Activated CD8-positive, alpha-beta T cell treated with anti-CD3 and anti-CD28 coated beads, Interleukin-2, amount 10 ng/mL, durations not matched to agents 7 days and 5 days (primary cell): ENCODE results near the gene ARID1B. TPM values are rescaled to one million over a fixed set of nuclear protein-coding genes. Genes with fewer than 3 reads are reported as not detected.

ENCODE experiments used
- ATAC-seq: fragments of 150-1000 bp; cut with Tn5 transposase; one replicate; pipeline ENCODE4 v1.10.0; 2021; ENCODE audit warnings: moderate library complexity
- CTCF ChIA-PET: fragments of 350-600 bp; sonication (Branson Sonifier 250); formaldehyde crosslinking; loops from one replicate; lab custom pipeline; 2021; ENCODE audit warnings: antibody characterized with exemption; lab: Charles Lee
- POLR2A ChIA-PET: fragments of 350-600 bp; sonication (Branson Sonifier 250); formaldehyde crosslinking; loops from one replicate; lab custom pipeline; 2021; ENCODE audit warnings: antibody characterized with exemption; lab: Charles Lee
- DNase-seq: peaks from one replicate; pipeline ENCODE4 v3.0.0-alpha.2; 2020
- H3K27ac Mint-ChIP-seq: one replicate; pipeline ENCODE4 v1.8.0; 2021; ENCODE audit warnings: mild to moderate bottlenecking, mixed read lengths
- H3K27me3 Mint-ChIP-seq: one replicate; pipeline ENCODE4 v1.8.0; 2021; ENCODE audit warnings: low read depth, mixed read lengths
- H3K36me3 Mint-ChIP-seq: one replicate; pipeline ENCODE4 v1.8.0; 2021; ENCODE audit warnings: low read depth, mixed read lengths
- H3K4me1 Mint-ChIP-seq: one replicate; pipeline ENCODE4 v1.8.0; 2021; ENCODE audit warnings: low read depth, mixed read lengths
- H3K4me3 Mint-ChIP-seq: one replicate; pipeline ENCODE4 v1.8.0; 2021; ENCODE audit warnings: mild to moderate bottlenecking, mixed read lengths
- H3K9me3 Mint-ChIP-seq: one replicate; pipeline ENCODE4 v1.8.0; 2022; ENCODE audit warnings: mixed read lengths; ENCODE audit not compliant: insufficient read depth
- total RNA-seq, 2 experiments: library from RNA; stranded (reverse); gene quantifications; one replicate each; pipeline ENCODE4 v1.2.3, GENCODE V29; 2021

ARID1B gene
- total RNA-seq, 2 experiments from 2014 or later = 60.9 to 62.4 TPM

DNA sequence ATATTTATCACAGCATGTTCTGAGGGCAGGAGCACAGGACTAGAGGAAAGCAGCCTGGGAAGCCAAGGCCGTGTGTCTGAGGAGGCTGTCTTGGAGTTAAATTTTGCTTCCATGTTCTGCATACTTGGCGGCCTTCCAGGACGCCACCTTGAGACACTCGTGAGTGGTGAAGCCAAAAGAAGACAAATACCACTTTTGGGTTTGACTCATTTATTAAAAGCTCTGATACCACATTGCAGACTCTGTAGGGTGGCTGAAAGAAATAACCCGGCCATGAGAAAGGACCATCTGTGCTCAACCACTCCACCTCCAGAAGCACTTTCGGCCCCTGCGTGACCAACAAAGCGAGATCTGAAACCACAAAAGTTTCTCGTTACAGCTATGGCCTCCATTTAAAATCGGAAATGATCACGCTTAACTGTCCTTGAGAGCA lies 426.1 kb downstream of the ARID1B start:
- DNase-seq = no peak
- H3K4me3 Mint-ChIP-seq = no peak overlapping the region
- H3K4me1 Mint-ChIP-seq = no peaks in the 10 kb centered on the region
- H3K9me3 Mint-ChIP-seq = no peaks in the 10 kb centered on the region
- ATAC-seq = no peak
- ChIA-PET CTCF (interaction anchor here (1.5 kb wide), 1 partner anchor 32 kb away, joined by 4 read pairs; no protein-coding TSS in a partner anchor), POLR2A (no interaction called here)
- no peak overlapping the region for H3K27ac Mint-ChIP-seq
- peaks cover 36% of the 10 kb centered on the region for H3K36me3 Mint-ChIP-seq
- no peaks in the 10 kb centered on the region for H3K27me3 Mint-ChIP-seq

GRCh38 chr6:157203764-157204163 lies 426.6 kb downstream of the ARID1B start:
- H3K9me3 Mint-ChIP-seq = no peaks in the 10 kb centered on the region
- no peaks in the 10 kb centered on the region for H3K4me1 Mint-ChIP-seq
- H3K36me3 Mint-ChIP-seq = peaks cover 36% of the 10 kb centered on the region
- no peak overlapping the region for H3K27ac Mint-ChIP-seq
- DNase-seq (no peak), ATAC-seq (no peak)
- CTCF ChIA-PET = interaction anchor here (1.5 kb wide), 1 partner anchor 32 kb away, joined by 4 read pairs; no protein-coding TSS in a partner anchor
- H3K4me3 Mint-ChIP-seq = no peak overlapping the region
- no peaks in the 10 kb centered on the region for H3K27me3 Mint-ChIP-seq
- POLR2A ChIA-PET = interaction anchor here (0.6 kb wide), 1 partner anchor 742 kb away, joined by 3 read pairs; no protein-coding TSS in a partner anchor

- ChIA-PET CTCF (no interaction called here), POLR2A (no interaction called here)
- ATAC-seq = no peak
- Mint-ChIP-seq H3K4me1 (no peaks in the 10 kb centered on the region), H3K9me3 (no peaks in the 10 kb centered on the region), H3K4me3 (no peak overlapping the region), H3K36me3 (peaks cover 31% of the 10 kb centered on the region), H3K27ac (no peak overlapping the region), H3K27me3 (no peaks in the 10 kb centered on the region)
- DNase-seq = no peak
Measured at GRCh38 chr6:157205473-157206358, 428.5 kb downstream of the ARID1B start.

GRCh38 chr6:157206359-157206815 lies 429.2 kb downstream of the ARID1B start:
- Mint-ChIP-seq H3K27me3 (no peaks in the 10 kb centered on the region), H3K4me3 (no peak overlapping the region), H3K27ac (no peak overlapping the region), H3K4me1 (no peaks in the 10 kb centered on the region), H3K9me3 (no peaks in the 10 kb centered on the region), H3K36me3 (peaks cover 24% of the 10 kb centered on the region)
- POLR2A ChIA-PET = no interaction called here
- CTCF ChIA-PET = no interaction called here
- ATAC-seq (no peak), DNase-seq (no peak)

GRCh38 chr6:157207521-157208076 lies 430.4 kb downstream of the ARID1B start:
- Mint-ChIP-seq H3K4me1 (no peaks in the 10 kb centered on the region), H3K4me3 (no peak overlapping the region), H3K27ac (no peak overlapping the region), H3K9me3 (no peaks in the 10 kb centered on the region), H3K27me3 (no peaks in the 10 kb centered on the region), H3K36me3 (peaks cover 22% of the 10 kb centered on the region)
- CTCF ChIA-PET = no interaction called here
- POLR2A ChIA-PET = no interaction called here
- ATAC-seq = no peak
- no peak for DNase-seq

DNA sequence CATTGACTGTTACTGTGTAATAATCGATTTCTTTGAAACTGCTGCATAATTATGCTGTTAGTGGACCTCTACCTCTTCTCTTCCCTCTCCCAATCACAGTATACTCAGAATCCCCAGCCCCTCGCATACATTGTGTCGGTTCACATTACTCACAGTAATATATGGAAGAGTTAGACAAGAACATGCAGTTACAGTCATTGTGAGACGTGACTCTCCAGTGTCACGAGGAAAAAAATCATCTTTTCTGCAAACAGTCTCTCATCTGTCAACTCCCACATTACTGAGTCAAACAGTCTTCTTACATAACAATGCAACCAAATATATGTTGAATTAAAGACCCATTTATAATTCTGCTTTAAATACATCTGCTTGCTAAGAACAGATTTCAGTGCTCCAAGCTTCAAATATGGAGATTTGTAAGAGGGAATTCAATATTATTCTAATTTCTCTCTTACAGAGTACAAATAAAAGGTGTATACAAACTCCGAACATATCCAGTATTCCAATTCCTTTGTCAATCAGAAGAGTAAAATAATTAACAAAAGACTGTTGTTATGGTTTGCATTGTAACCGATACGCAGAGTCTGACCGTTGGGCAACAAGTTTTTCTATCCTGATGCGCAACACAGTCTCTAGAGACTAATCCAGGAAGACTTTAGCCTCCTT lies 432.8 kb downstream of the ARID1B start:
- Mint-ChIP-seq H3K4me1 (no peaks in the 10 kb centered on the region), H3K9me3 (no peaks in the 10 kb centered on the region), H3K36me3 (peaks cover 15% of the 10 kb centered on the region), H3K27me3 (no peaks in the 10 kb centered on the region), H3K4me3 (no peak overlapping the region), H3K27ac (no peak overlapping the region)
- DNase-seq (no peak), ATAC-seq (no peak)
- CTCF ChIA-PET = no interaction called here
- POLR2A ChIA-PET = no interaction called here

DNA sequence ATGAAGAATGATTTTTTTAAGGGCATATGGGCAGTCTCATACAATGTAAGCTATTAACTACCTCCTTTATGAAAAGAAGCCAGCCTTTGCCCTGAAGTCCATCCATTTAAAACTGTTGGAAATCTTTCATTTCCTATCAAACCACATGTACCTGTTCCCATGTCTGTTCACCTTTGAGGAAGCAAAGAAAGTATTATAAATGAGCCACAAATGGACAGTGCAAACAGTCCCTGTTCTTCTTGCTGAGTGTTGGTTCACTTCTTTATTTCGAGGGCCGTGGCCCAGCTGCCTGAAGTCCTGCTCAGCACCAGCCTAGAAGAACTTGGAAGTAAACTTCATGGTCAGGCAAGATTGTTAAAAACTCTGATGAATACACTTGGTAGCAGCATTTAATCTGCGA lies 433.8 kb downstream of the ARID1B start:
- Mint-ChIP-seq H3K27ac (no peak overlapping the region), H3K36me3 (peaks cover 14% of the 10 kb centered on the region), H3K9me3 (no peaks in the 10 kb centered on the region), H3K4me1 (no peaks in the 10 kb centered on the region), H3K4me3 (no peak overlapping the region), H3K27me3 (no peaks in the 10 kb centered on the region)
- ATAC-seq = no peak
- ChIA-PET POLR2A (no interaction called here), CTCF (interaction anchor here (0.6 to 2.4 kb wide), 2 partner anchors 25 to 186 kb away, joined by 4 to 8 read pairs; no protein-coding TSS in a partner anchor)
- DNase-seq = no peak

GRCh38 chr6:157211603-157212455 lies 434.7 kb downstream of the ARID1B start:
- POLR2A ChIA-PET = no interaction called here
- Mint-ChIP-seq H3K4me1 (no peaks in the 10 kb centered on the region), H3K4me3 (no peak overlapping the region), H3K9me3 (no peaks in the 10 kb centered on the region), H3K36me3 (peaks cover 6% of the 10 kb centered on the region), H3K27ac (no peak overlapping the region), H3K27me3 (no peaks in the 10 kb centered on the region)
- no peak for DNase-seq
- CTCF ChIA-PET = interaction anchor here (0.6 to 2.4 kb wide), 3 partner anchors 24 to 230 kb away, joined by 3 to 8 read pairs (median 4); no protein-coding TSS in a partner anchor
- no peak for ATAC-seq

DNA sequence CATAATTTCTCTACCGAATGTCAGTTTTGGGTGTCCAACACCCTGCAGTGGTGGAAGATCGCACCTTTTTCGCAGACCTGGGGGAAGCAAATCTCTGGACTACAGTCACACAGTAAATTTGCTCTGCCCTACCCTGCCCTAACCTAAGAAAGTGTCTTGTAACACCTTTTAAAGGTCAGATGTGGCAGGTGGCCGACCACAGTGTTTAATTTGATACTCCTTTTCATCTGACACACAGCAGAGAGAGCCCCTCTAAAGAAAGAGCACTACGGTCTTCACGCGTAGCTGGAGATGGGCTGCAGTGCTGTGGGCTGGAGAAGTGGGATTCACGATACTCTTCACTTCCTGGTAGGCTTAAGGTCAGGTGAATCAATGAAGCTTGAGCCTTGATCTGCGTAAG lies 436.2 kb downstream of the ARID1B start:
- POLR2A ChIA-PET = no interaction called here
- CTCF ChIA-PET = interaction anchor here (2.4 kb wide), 1 partner anchor 22 kb away, joined by 8 read pairs; no protein-coding TSS in a partner anchor

DNA sequence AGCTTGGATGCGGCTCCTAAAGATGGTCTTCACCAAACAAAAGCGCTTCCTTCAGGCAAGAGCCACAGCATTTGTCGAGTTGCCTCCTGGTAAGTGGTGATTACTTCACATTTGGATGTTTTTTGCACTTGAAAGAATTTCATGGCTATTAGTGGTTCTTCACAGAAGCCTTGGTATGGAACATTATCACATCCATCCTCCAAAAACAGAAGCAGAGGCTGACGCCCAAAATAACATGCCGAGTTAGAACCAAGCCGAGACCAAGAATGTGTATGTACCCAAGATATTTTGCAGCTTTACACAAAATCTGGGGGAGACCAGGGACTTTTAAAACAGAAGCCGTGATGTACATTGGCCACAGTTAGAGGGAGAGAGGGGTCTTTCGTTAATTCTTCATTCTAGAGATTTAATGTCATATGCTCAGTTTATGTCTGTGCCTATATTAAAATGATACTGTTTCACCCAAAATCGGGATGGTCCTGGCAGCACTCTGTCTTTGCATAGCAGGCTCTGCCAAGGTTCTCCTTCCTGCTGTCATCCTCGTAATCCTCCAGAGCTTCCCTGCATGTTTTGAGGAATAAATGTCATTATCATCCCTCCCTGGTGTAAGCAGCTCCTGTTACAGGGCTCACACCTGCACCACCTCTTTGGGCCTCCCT lies 436.9 kb downstream of the ARID1B start:
- H3K4me1 Mint-ChIP-seq = no peaks in the 10 kb centered on the region
- CTCF ChIA-PET = no interaction called here
- no peak overlapping the region for H3K27ac Mint-ChIP-seq

More for the DNA sequence above, 436.2 kb downstream of the ARID1B start:
- Mint-ChIP-seq H3K27ac (no peak overlapping the region), H3K36me3 (no peaks in the 10 kb centered on the region), H3K27me3 (no peaks in the 10 kb centered on the region), H3K9me3 (no peaks in the 10 kb centered on the region), H3K4me3 (no peak overlapping the region), H3K4me1 (no peaks in the 10 kb centered on the region)
- DNase-seq = no peak
- ATAC-seq = no peak

More for the DNA sequence above, 436.9 kb downstream of the ARID1B start:
- ATAC-seq (no peak), DNase-seq (no peak)
- POLR2A ChIA-PET = no interaction called here
- no peaks in the 10 kb centered on the region for H3K27me3 Mint-ChIP-seq
- H3K4me3 Mint-ChIP-seq = no peak overlapping the region
- no peaks in the 10 kb centered on the region for H3K36me3 Mint-ChIP-seq
- no peaks in the 10 kb centered on the region for H3K9me3 Mint-ChIP-seq
